Body of pancreas (tissue), 4 donors: ENCODE results near the gene SHC1.
A peak's percentile ranks its signal among the peaks of the same experiment; 100 is the strongest.

Experiments used
- CTCF ChIP-seq, 7 experiments: fragments of 450-650 bp in 4 of 7; fragments of 200-600 bp in 3 of 7; sonication (generic) in 3 of 7; IDR thresholded peaks; one replicate each; pipeline ENCODE4 v1.5.1; 2016 to 2019; ENCODE audit warnings: antibody characterized with exemption in 7 of 7
- POLR2A ChIP-seq, 3 donors: fragments of 450-650 bp; IDR thresholded peaks; one replicate each; pipeline ENCODE4 v1.6.1; 2016; ENCODE audit warnings: antibody characterized with exemption in 3 of 3, mild to moderate bottlenecking in 2 of 3

DNA sequence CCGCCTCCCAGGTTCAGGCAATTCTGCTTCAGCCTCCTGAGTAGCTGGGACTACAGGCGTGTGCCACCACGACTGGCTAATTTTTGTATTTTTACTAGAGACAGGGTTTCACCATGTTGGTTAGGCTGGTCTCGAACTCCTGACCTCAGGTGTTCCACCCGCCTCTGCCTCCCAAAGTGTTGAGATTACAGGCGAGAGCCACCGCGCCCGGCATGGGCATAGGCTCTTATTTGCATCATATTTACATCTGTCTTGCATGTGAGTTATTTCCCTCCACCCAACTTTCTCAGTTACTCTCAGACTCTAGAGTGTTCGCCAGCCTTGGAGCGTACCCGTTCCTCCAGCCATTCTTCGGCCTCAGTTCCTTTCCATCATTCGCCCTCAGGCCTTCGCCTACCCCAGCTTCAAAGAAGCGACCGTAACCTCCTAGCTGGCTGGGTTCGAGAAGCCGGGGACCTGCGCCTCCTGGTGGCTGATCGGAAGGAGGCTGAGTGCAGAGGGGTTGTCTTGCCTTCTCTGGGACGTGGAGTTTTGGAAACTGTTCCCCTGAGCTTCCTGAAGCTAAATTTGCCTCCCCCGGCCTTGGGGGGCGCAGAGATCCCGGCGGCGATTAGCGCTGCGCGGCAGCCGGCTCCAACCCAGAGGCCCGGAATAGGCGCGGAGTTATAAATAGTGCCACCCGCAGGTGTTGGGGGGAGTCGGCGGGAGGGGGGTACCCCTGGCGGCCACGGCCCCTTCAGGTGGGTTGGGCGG, 28.4 kb upstream of the SHC1 start:
- TF ChIP-seq POLR2A (IDR thresholded peaks at IDR 0.05): no peak
- peak; percentile 48 to 77 (median 60) for TF ChIP-seq CTCF (IDR thresholded peaks at IDR 0.05)
